K562 (cell line): Measurements from ENCODE around the gene WASF2. TPM values are rescaled to one million over a fixed set of nuclear protein-coding genes. Genes with fewer than 3 reads are reported as not detected.

Source experiments
- GTF2A2 ChIP-seq: IDR thresholded peaks from 2 replicates; pipeline ENCODE4 v1.6.1; 2016; ENCODE audit warnings: mild to moderate bottlenecking, missing genetic modification characterization, missing compliant biosample characterization
- MEIS2 ChIP-seq: fragments of 450-650 bp; IDR thresholded peaks from 2 replicates; pipeline ENCODE4 v1.6.1; 2014; ENCODE audit warnings: mild to moderate bottlenecking; ENCODE audit not compliant: partially characterized antibody
- REST ChIP-seq, 2 experiments: fragments of 450-650 bp; formaldehyde crosslinking in 1 of 2; IDR thresholded peaks; 2 replicates each; pipeline versions ENCODE4 v1.4.0 to v1.6.1; 2014 to 2020; ENCODE audit warnings: mild to moderate bottlenecking in 2 of 2, borderline replicate concordance in 1 of 2, low read depth in 1 of 2
- ZBTB8A ChIP-seq: fragments of 450-650 bp; IDR thresholded peaks from 2 replicates; pipeline ENCODE4 v1.6.1; 2018; ENCODE audit warnings: mild to moderate bottlenecking, moderate library complexity; ENCODE audit not compliant: partially characterized antibody
- ZNF57 ChIP-seq: fragments of 450-650 bp; formaldehyde crosslinking; IDR thresholded peaks from 2 replicates; pipeline ENCODE4 v1.4.0; 2020; ENCODE audit warnings: mild to moderate bottlenecking, moderate library complexity
- polyA plus RNA-seq, 8 experiments: library from polyadenylated mRNA; depleted of rRNA in 4 of 8; stranded (reverse) in 5 of 8; unstranded in 3 of 8; fragments of >200 nt; fragmentation: Nextera tagmentation in 2 of 8; fragmentation: Illumina TruSeq in 1 of 8; extraction: Ambion mirVana in 2 of 8; extraction: Trizol in 1 of 8; gene quantifications; 2 replicates each; pipeline versions ENCODE4 v1.2.1 to v1.2.3, GENCODE V29; 2011 to 2014; ENCODE audit warnings: inconsistent platforms in 1 of 8, missing spikeins in 1 of 8
- total RNA-seq, 7 experiments: library from RNA; depleted of rRNA in 6 of 7; stranded (reverse); fragments of >200 nt in 6 of 7; fragmentation: Illumina TruSeq in 2 of 7; extraction: Trizol in 2 of 7; gene quantifications; 2 replicates each; pipeline versions ENCODE4 v1.2.1 to v1.2.3, GENCODE V29; 2011 to 2021; ENCODE audit warnings: low replicate concordance in 1 of 7

The WASF2 gene
- total and polyA plus RNA-seq, 9 of the 15 experiments (the other 6 are each of a cell fraction or from before 2014, with no cell fraction given), result 8.2 to 163 (median 31.2) TPM

- TF ChIP-seq REST (IDR thresholded peaks at IDR 0.05; ENCODE audit: borderline replicate concordance) (no peak), REST (CRISPR knock-in tag; IDR thresholded peaks at IDR 0.05; ENCODE audit: low read depth) (no peak), MEIS2 (peak; percentile 42), GTF2A2 (no peak), ZBTB8A (no peak), ZNF57 (no peak)
Observed at GRCh38 chr1:27429029-27429425, 60.9 kb downstream of the WASF2 start (continued).
